Right lobe of liver (tissue), 4 donors: ENCODE data around the gene ZNRD2.
"Not testable (repeated sequence)": the region's sequence is repeated elsewhere in the genome, so short reads cannot be mapped to it uniquely, and the experiment has no call there.

Experiments used
- CTCF ChIP-seq, 4 donors: fragments of 200-600 bp in 3 of 4; fragments of 450-650 bp in 1 of 4; IDR thresholded peaks; one replicate each; pipeline versions ENCODE4 v1.5.1 to v1.8.0; 2016 to 2022; ENCODE audit warnings: antibody characterized with exemption in 4 of 4, mild to moderate bottlenecking in 2 of 4
- POLR2A ChIP-seq: fragments of 450-650 bp; IDR thresholded peaks from one replicate; pipeline ENCODE4 v1.6.1; 2017; ENCODE audit warnings: antibody characterized with exemption, mild to moderate bottlenecking
- donor health status: DM: no; HTN: no; CAD: no.
- donor health status: DM: no; HTN: no; CAD: no.
- donor health status: DM: no; HTN: yes; CAD: no.

- TF ChIP-seq CTCF (IDR thresholded peaks at IDR 0.05); POLR2A: not testable (repeated sequence)
Measured at GRCh38 chr11:65521777-65522521, 48.3 kb upstream of the ZNRD2 start.
